Measurements from ENCODE around the gene TGFB2.

The TGFB2 gene

GRCh38 chr1:218395916-218396315 lies 50.8 kb downstream of the TGFB2 start:
- DNase-seq: no peak

DNA sequence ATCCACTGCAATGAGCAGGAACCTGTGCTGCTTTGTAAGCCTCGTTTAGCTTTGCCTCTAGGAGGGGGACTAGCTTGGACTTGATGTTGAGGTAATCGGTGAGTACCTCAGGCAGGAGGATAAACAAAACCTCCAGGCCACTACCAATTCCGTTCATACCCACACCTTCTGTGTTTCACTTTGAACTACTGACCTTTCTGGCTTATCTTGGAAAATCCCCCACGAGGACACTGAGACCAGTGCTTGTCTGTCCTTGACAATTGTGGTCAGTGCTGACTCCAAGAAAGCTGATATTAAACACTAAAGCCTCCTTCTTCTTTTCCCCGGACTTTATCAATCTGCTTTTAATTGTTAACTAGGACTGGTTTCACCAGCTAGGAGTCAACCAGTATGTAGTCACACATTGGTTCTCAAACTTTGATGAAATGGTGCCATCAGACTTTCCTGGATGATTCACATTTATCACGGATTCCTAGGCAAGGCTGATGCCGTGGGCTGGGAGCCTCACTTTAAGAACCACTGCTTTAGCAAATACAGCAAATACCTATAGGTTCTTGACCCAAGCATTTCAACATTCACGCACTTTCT lies 52.7 kb downstream of the TGFB2 start:
- no peak for DNase-seq

DNA sequence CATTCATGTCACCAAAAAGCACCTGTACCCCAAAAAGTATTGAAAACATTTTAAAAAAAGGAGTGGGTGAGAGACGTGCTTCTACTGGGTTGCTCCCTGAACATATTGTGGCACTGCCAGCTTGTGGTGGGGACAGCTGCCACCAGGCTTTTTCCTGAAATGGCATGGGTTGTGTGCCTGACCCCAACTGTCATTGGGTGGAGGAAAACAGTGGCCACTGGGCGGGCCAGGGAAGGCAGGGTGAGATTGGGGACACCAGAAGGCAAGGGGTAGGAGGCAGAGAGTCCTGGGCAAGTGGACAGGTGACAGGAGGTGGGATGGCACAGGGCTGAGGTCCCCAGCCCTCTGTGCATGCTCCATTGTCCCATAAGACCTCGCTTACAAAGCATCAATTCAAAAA lies 55.5 kb downstream of the TGFB2 start:
- DNase-seq: no peak

GRCh38 chr1:218401441-218401997 lies 56.4 kb downstream of the TGFB2 start:
- no peak for DNase-seq

GRCh38 chr1:218401998-218402785 lies 57.1 kb downstream of the TGFB2 start:
- no peak for DNase-seq

GRCh38 chr1:218402786-218403120 lies 57.6 kb downstream of the TGFB2 start:
- no peak for DNase-seq

DNA sequence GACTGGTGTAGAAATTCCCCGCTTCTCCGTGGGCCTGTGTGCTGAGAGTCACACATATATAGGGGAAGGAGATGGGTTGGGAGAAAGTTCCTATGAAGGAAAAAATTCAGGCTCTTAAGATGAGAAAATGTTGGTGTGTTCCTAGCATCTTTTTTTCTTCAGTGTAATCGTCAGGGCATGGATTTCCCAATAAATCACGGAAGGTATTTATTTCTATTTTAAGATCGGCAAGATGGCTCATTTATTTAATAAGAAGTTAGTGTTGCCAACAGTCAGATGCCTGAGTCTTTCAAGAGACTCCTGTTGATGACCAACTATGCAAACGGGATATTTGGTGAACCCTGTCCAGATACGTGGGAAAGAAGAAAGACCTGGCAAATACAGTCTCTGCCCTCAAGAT lies 58.2 kb downstream of the TGFB2 start:
- DNase-seq: no peak

GRCh38 chr1:218407630-218408029 lies 62.5 kb downstream of the TGFB2 start:
- no peak for DNase-seq

- DNase-seq: no peak
Measured at GRCh38 chr1:218408135-218408534, 63.0 kb downstream of the TGFB2 start.

- DNase-seq: no peak
Measured at GRCh38 chr1:218408942-218409341, 63.8 kb downstream of the TGFB2 start.

DNA sequence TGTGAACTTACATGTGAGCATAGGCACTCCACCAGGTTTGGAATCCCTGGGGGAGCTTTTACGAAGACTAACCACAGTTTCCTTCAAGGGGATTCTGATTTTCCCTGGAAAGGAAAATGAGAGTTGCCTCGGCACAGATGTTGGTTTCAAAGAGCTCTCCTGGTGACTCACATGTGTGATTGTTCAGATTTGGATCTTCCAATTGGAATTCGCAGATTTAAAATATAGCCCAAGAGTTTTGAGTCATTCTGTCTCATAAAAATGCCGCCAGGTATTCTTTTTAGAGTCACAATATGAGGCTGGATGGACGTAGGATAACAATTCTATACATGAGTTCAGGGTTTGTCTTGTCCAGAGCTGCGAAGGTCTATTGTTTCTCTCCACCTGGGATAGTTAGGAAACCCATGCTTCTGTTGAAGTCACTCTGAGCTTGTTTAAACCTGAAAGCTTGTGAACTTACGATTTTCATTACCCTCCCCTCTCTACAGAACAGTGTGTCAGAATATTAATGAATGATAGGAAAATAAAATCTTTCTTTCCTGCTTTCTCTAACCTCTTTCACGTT lies 64.9 kb downstream of the TGFB2 start:
- DNase-seq: no peak

GRCh38 chr1:218411101-218411500 lies 66.0 kb downstream of the TGFB2 start:
- no peak for DNase-seq

- DNase-seq: no peak
Measured at GRCh38 chr1:218412171-218412570, 67.0 kb downstream of the TGFB2 start.

DNA sequence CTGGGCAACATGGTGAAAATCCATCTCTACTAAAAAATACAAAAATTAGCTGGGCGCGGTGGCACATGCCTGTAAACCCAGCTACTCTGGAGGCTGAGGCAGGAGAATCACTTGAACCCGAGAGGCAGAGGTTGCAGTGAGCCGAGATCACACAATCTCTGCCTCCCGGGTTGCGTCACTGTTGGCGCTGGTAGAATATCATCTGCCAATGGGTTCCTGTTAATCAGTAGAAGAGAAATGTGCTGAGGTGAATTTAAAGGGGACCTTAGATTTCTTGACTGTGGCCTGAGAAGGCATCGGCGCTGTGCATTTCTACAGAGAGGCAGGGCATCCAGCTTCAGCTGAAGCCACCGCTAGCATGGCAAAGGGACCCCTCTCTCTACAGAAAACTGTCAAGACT lies 68.0 kb downstream of the TGFB2 start:
- DNase-seq: no peak

DNA sequence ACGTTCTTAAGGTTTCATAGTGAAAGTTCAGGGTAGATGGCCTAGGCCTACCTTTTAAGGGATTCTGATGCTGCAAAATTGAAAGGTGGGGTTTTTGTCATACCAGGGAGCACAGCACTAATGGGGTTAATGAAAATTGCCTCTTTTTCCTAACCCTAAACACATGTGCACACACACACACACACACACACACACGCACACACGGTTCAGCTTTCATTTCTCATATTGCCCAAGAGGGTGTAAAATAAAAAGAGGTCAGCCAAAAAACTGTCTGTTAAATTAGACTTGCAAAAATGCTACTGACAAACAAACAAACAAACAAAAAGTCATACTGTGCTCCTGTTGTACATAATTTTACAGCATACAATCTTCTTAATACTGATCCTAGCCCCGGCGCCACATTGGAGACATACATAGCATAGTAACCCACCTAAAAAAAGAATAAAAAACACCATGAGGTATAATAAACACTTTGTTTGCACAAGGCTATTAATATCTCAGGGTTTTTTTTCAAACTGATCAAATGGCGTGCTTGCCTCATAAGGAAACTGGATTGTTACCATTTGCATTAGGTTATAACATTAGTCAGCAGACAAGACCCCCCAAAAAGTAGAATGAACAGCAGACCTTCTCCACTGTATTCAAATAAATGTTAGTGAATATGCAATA lies 69.1 kb downstream of the TGFB2 start:
- DNase-seq: no peak

DNA sequence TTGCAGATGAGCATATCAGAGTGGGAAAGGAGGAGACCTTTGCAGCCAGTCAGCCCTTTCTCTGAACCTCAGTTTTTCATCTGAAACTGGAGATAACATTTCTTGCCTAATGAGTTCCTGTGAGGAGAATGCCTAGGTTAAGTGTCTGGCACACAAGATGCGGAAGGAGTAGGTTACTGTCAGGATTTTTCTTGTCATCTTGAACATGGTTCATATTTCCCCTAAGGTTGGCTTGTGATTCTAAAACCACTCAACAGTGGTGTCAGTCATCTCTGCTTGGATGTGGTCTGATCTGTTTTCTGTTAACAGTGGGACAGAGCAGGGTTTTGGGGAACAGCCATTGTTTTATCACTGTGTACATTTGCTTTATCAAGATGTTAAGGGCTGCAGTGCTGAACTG lies 70.6 kb downstream of the TGFB2 start:
- no peak for DNase-seq

GRCh38 chr1:218421531-218421930 lies 76.4 kb downstream of the TGFB2 start:
- no peak for DNase-seq

DNA sequence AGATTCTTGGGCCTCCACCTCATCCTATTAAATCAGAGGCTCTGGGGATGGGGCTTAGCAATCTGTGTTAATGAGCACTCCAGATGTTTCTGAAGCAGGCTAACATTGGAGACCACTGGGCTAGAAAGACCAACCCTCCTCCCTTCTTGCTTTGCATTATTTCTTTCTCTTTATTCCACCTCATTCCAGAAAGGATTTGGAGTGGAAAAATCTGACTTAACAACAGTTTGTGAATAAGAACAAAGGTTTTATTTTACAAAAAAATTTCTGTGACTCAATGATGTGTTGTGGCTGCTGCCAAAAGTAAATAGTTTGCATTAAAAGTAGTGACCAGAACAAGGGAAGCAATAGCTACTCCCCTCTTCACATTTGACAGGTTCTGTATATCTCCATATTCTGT lies 79.4 kb downstream of the TGFB2 start:
- DNase-seq: no peak

- DNase-seq: no peak
Measured at GRCh38 chr1:218425647-218426342, 80.7 kb downstream of the TGFB2 start.

- DNase-seq: no peak
Measured at GRCh38 chr1:218426343-218426657, 81.2 kb downstream of the TGFB2 start.

- DNase-seq: no peak
Measured at GRCh38 chr1:218429301-218429700, 84.2 kb downstream of the TGFB2 start.

- DNase-seq: no peak
Measured at GRCh38 chr1:218430346-218430745, 85.2 kb downstream of the TGFB2 start.

DNA sequence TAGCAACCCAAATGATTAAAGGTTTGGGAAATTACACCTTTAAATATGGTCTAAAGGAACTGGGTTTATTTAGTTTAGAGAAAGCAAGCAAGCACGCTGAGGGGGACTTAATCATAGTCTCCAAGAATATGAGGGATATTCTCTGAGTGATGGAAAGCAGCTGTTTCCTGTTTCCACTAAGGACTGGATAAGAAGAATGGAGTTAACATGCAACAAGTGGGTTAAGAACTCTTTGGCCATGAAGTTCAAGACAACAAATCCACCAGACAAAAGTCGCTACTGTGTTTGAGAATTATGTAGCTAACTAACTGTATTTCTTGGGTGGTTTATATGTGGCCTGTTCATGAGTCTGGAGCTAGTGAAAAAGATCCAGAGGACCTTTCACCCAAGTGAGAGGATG lies 85.7 kb downstream of the TGFB2 start:
- no peak for DNase-seq

Measured in NCI-H446 treated with DMSO at 0.1 percent for 48 hours (cell line).